ENCODE measurements around the gene BRMS1.

GRCh38 chr11:66362481-66363147 is 17.7 kb upstream of the BRMS1 start:
- no peak for TF ChIP-seq CTCF (conservative IDR thresholded peaks at IDR 0.05; ENCODE audit: low read depth in 2 of 2)
- no peak for TF ChIP-seq EZH2phosphoT487 (IDR thresholded peaks at IDR 0.05; ENCODE audit: unreplicated experiment)

Measured in GM23338 (cell line).